ENCODE measurements around the gene KLHDC10.
"Not testable (repeated sequence)": the region's sequence is repeated elsewhere in the genome, so short reads cannot be mapped to it uniquely, and the experiment has no call there.

Gene KLHDC10

GRCh38 chr7:130113887-130114286 is 43.6 kb downstream of the KLHDC10 start:
- Histone ChIP-seq H3K27me3 (ENCODE audit: control insufficient read depth in 2 of 2, insufficient read depth in 2 of 2, low read length in 2 of 2) (no peaks in the 10 kb centered on the region), H3K4me1 (ENCODE audit: control insufficient read depth in 2 of 2, insufficient read depth in 2 of 2, low read length in 2 of 2) (peaks cover 9 to 18% of the 10 kb centered on the region in 2 donors), H3K4me3 (ENCODE audit: low read length in 2 of 2) (no peak overlapping the region), H3K9ac (ENCODE audit: low read depth in 1 of 2, low read length in 2 of 2) (no peak overlapping the region), H3K27ac (ENCODE audit: low read depth in 2 of 2, low read length in 2 of 2) (peak overlapping the region; percentile 48 to 61), H3K36me3 (ENCODE audit: control insufficient read depth in 2 of 2, insufficient read depth in 2 of 2, low read length in 2 of 2) (no peaks in the 10 kb centered on the region), H3K9me3 (ENCODE audit: control insufficient read depth in 2 of 2, low read length in 2 of 2) (no peaks in the 10 kb centered on the region)

- no peak overlapping the region for H3K4me3 ChIP-seq (ENCODE audit: low read length in 2 of 2)
- H3K9me3 ChIP-seq (ENCODE audit: control insufficient read depth in 2 of 2, low read length in 2 of 2) = no peaks in the 10 kb centered on the region
- H3K4me1 ChIP-seq (ENCODE audit: control insufficient read depth in 2 of 2, insufficient read depth in 2 of 2, low read length in 2 of 2) = peaks cover 9 to 18% of the 10 kb centered on the region in 2 donors
- H3K9ac ChIP-seq (ENCODE audit: low read depth in 1 of 2, low read length in 2 of 2) = no peak overlapping the region
- H3K27ac ChIP-seq (ENCODE audit: low read depth in 2 of 2, low read length in 2 of 2) = no peak overlapping the region
- no peaks in the 10 kb centered on the region for H3K36me3 ChIP-seq (ENCODE audit: control insufficient read depth in 2 of 2, insufficient read depth in 2 of 2, low read length in 2 of 2)
- H3K27me3 ChIP-seq (ENCODE audit: control insufficient read depth in 2 of 2, insufficient read depth in 2 of 2, low read length in 2 of 2) = no peaks in the 10 kb centered on the region
Observed at GRCh38 chr7:130114374-130114773, 44.0 kb downstream of the KLHDC10 start.

GRCh38 chr7:130114776-130115175 is 44.4 kb downstream of the KLHDC10 start:
- H3K27ac ChIP-seq (ENCODE audit: low read depth in 2 of 2, low read length in 2 of 2) = no peak overlapping the region
- no peak overlapping the region for H3K4me3 ChIP-seq (ENCODE audit: low read length in 2 of 2)
- no peaks in the 10 kb centered on the region for H3K27me3 ChIP-seq (ENCODE audit: control insufficient read depth in 2 of 2, insufficient read depth in 2 of 2, low read length in 2 of 2)
- H3K9me3 ChIP-seq (ENCODE audit: control insufficient read depth in 2 of 2, low read length in 2 of 2) = no peaks in the 10 kb centered on the region
- no peak overlapping the region for H3K9ac ChIP-seq (ENCODE audit: low read depth in 1 of 2, low read length in 2 of 2)
- peaks cover 9 to 18% of the 10 kb centered on the region in 2 donors for H3K4me1 ChIP-seq (ENCODE audit: control insufficient read depth in 2 of 2, insufficient read depth in 2 of 2, low read length in 2 of 2)
- H3K36me3 ChIP-seq (ENCODE audit: control insufficient read depth in 2 of 2, insufficient read depth in 2 of 2, low read length in 2 of 2) = no peaks in the 10 kb centered on the region

GRCh38 chr7:130118294-130118693 is 48.0 kb downstream of the KLHDC10 start:
- Histone ChIP-seq H3K27ac (ENCODE audit: low read depth in 2 of 2, low read length in 2 of 2) (no peak overlapping the region), H3K27me3 (ENCODE audit: control insufficient read depth in 2 of 2, insufficient read depth in 2 of 2, low read length in 2 of 2) (no peaks in the 10 kb centered on the region), H3K9ac (ENCODE audit: low read depth in 1 of 2, low read length in 2 of 2) (no peak overlapping the region), H3K4me3 (ENCODE audit: low read length in 2 of 2) (no peak overlapping the region), H3K4me1 (ENCODE audit: control insufficient read depth in 2 of 2, insufficient read depth in 2 of 2, low read length in 2 of 2) (peaks cover 2 to 14% of the 10 kb centered on the region in 2 donors), H3K9me3 (ENCODE audit: control insufficient read depth in 2 of 2, low read length in 2 of 2) (no peaks in the 10 kb centered on the region), H3K36me3 (ENCODE audit: control insufficient read depth in 2 of 2, insufficient read depth in 2 of 2, low read length in 2 of 2) (peaks cover 22 to 27% of the 10 kb centered on the region in 2 donors)

- H3K27ac ChIP-seq (ENCODE audit: low read depth in 2 of 2, low read length in 2 of 2) = no peak overlapping the region
- H3K27me3 ChIP-seq (ENCODE audit: control insufficient read depth in 2 of 2, insufficient read depth in 2 of 2, low read length in 2 of 2) = no peaks in the 10 kb centered on the region
- peaks cover 0 to 9% of the 10 kb centered on the region in 2 donors for H3K4me1 ChIP-seq (ENCODE audit: control insufficient read depth in 2 of 2, insufficient read depth in 2 of 2, low read length in 2 of 2)
- H3K9me3 ChIP-seq (ENCODE audit: control insufficient read depth in 2 of 2, low read length in 2 of 2) = no peaks in the 10 kb centered on the region
- no peak overlapping the region for H3K4me3 ChIP-seq (ENCODE audit: low read length in 2 of 2)
- peaks cover 22 to 28% of the 10 kb centered on the region in 2 donors for H3K36me3 ChIP-seq (ENCODE audit: control insufficient read depth in 2 of 2, insufficient read depth in 2 of 2, low read length in 2 of 2)
- no peak overlapping the region for H3K9ac ChIP-seq (ENCODE audit: low read depth in 1 of 2, low read length in 2 of 2)
Observed at GRCh38 chr7:130118801-130119200, 48.5 kb downstream of the KLHDC10 start.

GRCh38 chr7:130123501-130123900 is 53.2 kb downstream of the KLHDC10 start:
- Histone ChIP-seq H3K27ac (ENCODE audit: low read depth in 2 of 2, low read length in 2 of 2) (no peak overlapping the region), H3K4me3 (ENCODE audit: low read length in 2 of 2) (no peak overlapping the region), H3K9ac (ENCODE audit: low read depth in 1 of 2, low read length in 2 of 2) (no peak overlapping the region), H3K36me3 (ENCODE audit: control insufficient read depth in 2 of 2, insufficient read depth in 2 of 2, low read length in 2 of 2) (peaks cover 35 to 44% of the 10 kb centered on the region in 2 donors), H3K9me3 (ENCODE audit: control insufficient read depth in 2 of 2, low read length in 2 of 2) (no peaks in the 10 kb centered on the region), H3K27me3 (ENCODE audit: control insufficient read depth in 2 of 2, insufficient read depth in 2 of 2, low read length in 2 of 2) (no peaks in the 10 kb centered on the region), H3K4me1 (ENCODE audit: control insufficient read depth in 2 of 2, insufficient read depth in 2 of 2, low read length in 2 of 2) (peaks cover 0 to 8% of the 10 kb centered on the region in 2 donors)

- Histone ChIP-seq H3K4me1 (ENCODE audit: control insufficient read depth in 2 of 2, insufficient read depth in 2 of 2, low read length in 2 of 2) (peaks cover 0 to 8% of the 10 kb centered on the region in 2 donors), H3K9me3 (ENCODE audit: control insufficient read depth in 2 of 2, low read length in 2 of 2) (no peaks in the 10 kb centered on the region), H3K27ac (ENCODE audit: low read depth in 2 of 2, low read length in 2 of 2) (no peak overlapping the region), H3K27me3 (ENCODE audit: control insufficient read depth in 2 of 2, insufficient read depth in 2 of 2, low read length in 2 of 2) (no peaks in the 10 kb centered on the region), H3K4me3 (ENCODE audit: low read length in 2 of 2) (no peak overlapping the region), H3K9ac (ENCODE audit: low read depth in 1 of 2, low read length in 2 of 2) (no peak overlapping the region), H3K36me3 (ENCODE audit: control insufficient read depth in 2 of 2, insufficient read depth in 2 of 2, low read length in 2 of 2) (peaks cover 41 to 49% of the 10 kb centered on the region in 2 donors)
Observed at GRCh38 chr7:130124711-130125110, 54.4 kb downstream of the KLHDC10 start.

GRCh38 chr7:130126840-130127239 is 56.5 kb downstream of the KLHDC10 start:
- not testable (repeated sequence) for H3K4me3 ChIP-seq (ENCODE audit: low read length in 2 of 2); H3K27me3 ChIP-seq (ENCODE audit: control insufficient read depth in 2 of 2, insufficient read depth in 2 of 2, low read length in 2 of 2); H3K4me1 ChIP-seq (ENCODE audit: control insufficient read depth in 2 of 2, insufficient read depth in 2 of 2, low read length in 2 of 2); H3K9ac ChIP-seq (ENCODE audit: low read depth in 1 of 2, low read length in 2 of 2); H3K9me3 ChIP-seq (ENCODE audit: control insufficient read depth in 2 of 2, low read length in 2 of 2); H3K27ac ChIP-seq (ENCODE audit: low read depth in 2 of 2, low read length in 2 of 2)
- peaks cover 43 to 48% of the 10 kb centered on the region in 2 donors for H3K36me3 ChIP-seq (ENCODE audit: control insufficient read depth in 2 of 2, insufficient read depth in 2 of 2, low read length in 2 of 2)

GRCh38 chr7:130127404-130127803 is 57.1 kb downstream of the KLHDC10 start:
- H3K4me3 ChIP-seq (ENCODE audit: low read length in 2 of 2) = no peak overlapping the region
- peaks cover 42 to 43% of the 10 kb centered on the region in 2 donors for H3K36me3 ChIP-seq (ENCODE audit: control insufficient read depth in 2 of 2, insufficient read depth in 2 of 2, low read length in 2 of 2)
- H3K27me3 ChIP-seq (ENCODE audit: control insufficient read depth in 2 of 2, insufficient read depth in 2 of 2, low read length in 2 of 2) = no peaks in the 10 kb centered on the region
- no peaks in the 10 kb centered on the region for H3K9me3 ChIP-seq (ENCODE audit: control insufficient read depth in 2 of 2, low read length in 2 of 2)
- no peak overlapping the region for H3K9ac ChIP-seq (ENCODE audit: low read depth in 1 of 2, low read length in 2 of 2)
- H3K4me1 ChIP-seq (ENCODE audit: control insufficient read depth in 2 of 2, insufficient read depth in 2 of 2, low read length in 2 of 2) = peaks cover 0 to 8% of the 10 kb centered on the region in 2 donors
- no peak overlapping the region for H3K27ac ChIP-seq (ENCODE audit: low read depth in 2 of 2, low read length in 2 of 2)

- H3K4me1 ChIP-seq (ENCODE audit: control insufficient read depth in 2 of 2, insufficient read depth in 2 of 2, low read length in 2 of 2) = peaks cover 0 to 8% of the 10 kb centered on the region in 2 donors
- H3K9ac ChIP-seq (ENCODE audit: low read depth in 1 of 2, low read length in 2 of 2) = no peak overlapping the region
- H3K9me3 ChIP-seq (ENCODE audit: control insufficient read depth in 2 of 2, low read length in 2 of 2) = no peaks in the 10 kb centered on the region
- no peaks in the 10 kb centered on the region for H3K27me3 ChIP-seq (ENCODE audit: control insufficient read depth in 2 of 2, insufficient read depth in 2 of 2, low read length in 2 of 2)
- no peak overlapping the region for H3K4me3 ChIP-seq (ENCODE audit: low read length in 2 of 2)
- H3K36me3 ChIP-seq (ENCODE audit: control insufficient read depth in 2 of 2, insufficient read depth in 2 of 2, low read length in 2 of 2) = peaks cover 39 to 41% of the 10 kb centered on the region in 2 donors
- no peak overlapping the region for H3K27ac ChIP-seq (ENCODE audit: low read depth in 2 of 2, low read length in 2 of 2)
Observed at GRCh38 chr7:130127821-130128317, 57.5 kb downstream of the KLHDC10 start.

GRCh38 chr7:130129011-130129411 is 58.7 kb downstream of the KLHDC10 start:
- Histone ChIP-seq H3K4me1 (ENCODE audit: control insufficient read depth in 2 of 2, insufficient read depth in 2 of 2, low read length in 2 of 2) (peaks cover 0 to 8% of the 10 kb centered on the region in 2 donors), H3K4me3 (ENCODE audit: low read length in 2 of 2) (no peak overlapping the region), H3K36me3 (ENCODE audit: control insufficient read depth in 2 of 2, insufficient read depth in 2 of 2, low read length in 2 of 2) (peaks cover 35 to 39% of the 10 kb centered on the region in 2 donors), H3K27me3 (ENCODE audit: control insufficient read depth in 2 of 2, insufficient read depth in 2 of 2, low read length in 2 of 2) (no peaks in the 10 kb centered on the region), H3K9ac (ENCODE audit: low read depth in 1 of 2, low read length in 2 of 2) (no peak overlapping the region), H3K27ac (ENCODE audit: low read depth in 2 of 2, low read length in 2 of 2) (no peak overlapping the region), H3K9me3 (ENCODE audit: control insufficient read depth in 2 of 2, low read length in 2 of 2) (no peaks in the 10 kb centered on the region)

All from mucosa of rectum (tissue), 2 donors.